Measurements from ENCODE around the gene RIT1. TPM values are rescaled to one million over a fixed set of nuclear protein-coding genes. Genes with fewer than 3 reads are reported as not detected.

RIT1 gene, protein sequence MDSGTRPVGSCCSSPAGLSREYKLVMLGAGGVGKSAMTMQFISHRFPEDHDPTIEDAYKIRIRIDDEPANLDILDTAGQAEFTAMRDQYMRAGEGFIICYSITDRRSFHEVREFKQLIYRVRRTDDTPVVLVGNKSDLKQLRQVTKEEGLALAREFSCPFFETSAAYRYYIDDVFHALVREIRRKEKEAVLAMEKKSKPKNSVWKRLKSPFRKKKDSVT
- 21.9 and 23.0 TPM in 2 replicates for total RNA-seq (2022)
- Bru-seq, nascent RNA = percentile 75 among the genes with signal in this experiment
- BruChase-seq, experiment 1, labeled RNA remaining after a 2-hour chase = percentile 91 among the genes with signal in this experiment
- BruChase-seq, experiment 2, labeled RNA remaining after a 6-hour chase = percentile 80 among the genes with signal in this experiment
- long read RNA-seq, transcript RIT1-202 (6 exons, 3,445 nt) = major isoform, 12 of 18 reads
- long read RNA-seq, partial matches to known transcripts = 0 of 18 reads
- long read RNA-seq, other reads (novel, unspliced or antisense) = 1 of 18 reads

DNA sequence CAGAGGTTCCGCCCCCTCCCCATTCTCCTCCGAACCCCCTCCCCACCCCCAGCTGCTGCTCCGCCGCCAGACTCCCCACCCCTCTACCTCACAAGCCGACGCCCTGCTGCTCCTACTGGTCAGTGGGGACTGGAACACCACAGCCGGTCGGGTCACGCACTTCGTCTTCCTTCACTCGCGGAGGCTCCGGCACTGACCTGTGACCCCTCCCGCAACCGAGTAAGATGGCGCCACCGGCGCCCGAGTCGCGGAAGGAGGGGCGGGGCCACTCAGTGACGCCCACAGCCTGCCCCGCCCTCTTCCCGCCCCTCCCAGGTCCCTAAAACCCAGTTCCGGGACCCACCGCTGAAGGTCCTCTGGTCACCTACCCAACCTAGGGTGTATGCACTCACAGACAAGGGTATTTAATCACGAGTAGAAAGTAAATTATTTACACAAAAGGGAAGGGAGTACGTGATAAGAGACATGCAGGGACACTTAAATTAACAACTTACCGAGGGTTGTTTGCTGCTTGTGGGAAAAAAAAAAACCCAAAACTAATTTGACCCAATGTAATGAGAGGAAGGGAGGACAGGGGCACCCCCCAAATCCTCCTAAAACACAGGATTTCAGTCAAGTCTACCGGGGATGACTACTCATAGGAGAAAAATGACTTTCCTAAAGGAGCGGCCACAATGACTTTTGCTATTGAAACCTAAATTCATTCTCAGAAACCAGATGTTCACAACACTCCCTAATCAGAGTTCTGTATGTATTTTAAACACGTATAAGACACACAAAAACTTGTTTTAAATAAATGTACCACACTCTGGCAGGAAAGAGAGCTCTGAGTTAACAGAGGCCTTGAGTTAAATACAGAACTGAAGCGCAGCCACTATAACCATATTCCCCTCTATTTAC is at the start of gene RIT1:
Gene RIT1 (minus strand): TSS at position 194 of the 900 bp plus-strand sequence. CDS start 588 bp downstream, outside the sequence.
- TF ChIP-seq, protein P1, sequence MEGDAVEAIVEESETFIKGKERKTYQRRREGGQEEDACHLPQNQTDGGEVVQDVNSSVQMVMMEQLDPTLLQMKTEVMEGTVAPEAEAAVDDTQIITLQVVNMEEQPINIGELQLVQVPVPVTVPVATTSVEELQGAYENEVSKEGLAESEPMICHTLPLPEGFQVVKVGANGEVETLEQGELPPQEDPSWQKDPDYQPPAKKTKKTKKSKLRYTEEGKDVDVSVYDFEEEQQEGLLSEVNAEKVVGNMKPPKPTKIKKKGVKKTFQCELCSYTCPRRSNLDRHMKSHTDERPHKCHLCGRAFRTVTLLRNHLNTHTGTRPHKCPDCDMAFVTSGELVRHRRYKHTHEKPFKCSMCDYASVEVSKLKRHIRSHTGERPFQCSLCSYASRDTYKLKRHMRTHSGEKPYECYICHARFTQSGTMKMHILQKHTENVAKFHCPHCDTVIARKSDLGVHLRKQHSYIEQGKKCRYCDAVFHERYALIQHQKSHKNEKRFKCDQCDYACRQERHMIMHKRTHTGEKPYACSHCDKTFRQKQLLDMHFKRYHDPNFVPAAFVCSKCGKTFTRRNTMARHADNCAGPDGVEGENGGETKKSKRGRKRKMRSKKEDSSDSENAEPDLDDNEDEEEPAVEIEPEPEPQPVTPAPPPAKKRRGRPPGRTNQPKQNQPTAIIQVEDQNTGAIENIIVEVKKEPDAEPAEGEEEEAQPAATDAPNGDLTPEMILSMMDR (IDR thresholded peaks at IDR 0.05; ENCODE audit: insufficient read depth in 1 of 2, low read depth in 1 of 2, low read length in 1 of 2, severe bottlenecking in 1 of 2, unreplicated experiment in 1 of 2) = peak in 1 of 2 experiments; percentile 17
- Mint-ChIP-seq H3K27me3 (ENCODE audit: insufficient read depth, unreplicated experiment) (no peaks in the 10 kb centered on the region), H3K36me3 (ENCODE audit: insufficient read depth, unreplicated experiment) (peaks cover 70% of the 10 kb centered on the region), H3K4me3 (ENCODE audit: unreplicated experiment) (peak within 1 kb of the TSS; percentile 89), H3K4me1 (ENCODE audit: low read depth, unreplicated experiment) (peaks cover 15% of the 10 kb centered on the region), H3K27ac (ENCODE audit: unreplicated experiment) (peak within 1 kb of the TSS; percentile 84), H3K9me3 (ENCODE audit: unreplicated experiment) (no peaks in the 10 kb centered on the region)
- H3K36me3 ChIP-seq (ENCODE audit: control insufficient read depth, insufficient read depth, low read length) = peaks cover 6% of the 10 kb centered on the region; the same call in 1 of the 2 replicates
- ChIA-PET POLR2A (no interaction called here), CTCF (interaction anchor here (1.2 kb wide), 1 partner anchor 27 kb away, joined by 5 read pairs; no protein-coding TSS in a partner anchor)
- peak within 1 kb of the TSS; percentile 57 for H3K4me3 ChIP-seq (ENCODE audit: low read depth, low read length)
- no peaks in the 10 kb centered on the region for H3K27me3 ChIP-seq (replicated peaks; ENCODE audit: control insufficient read depth, insufficient read depth, low read length)
- no TSS peak for BruUV-seq (replicated peaks)
- intact Hi-C loops (cut with micrococcal nuclease; ENCODE audit: unreplicated experiment) = loop anchor here (10.0 kb wide), 1 partner anchor 57 kb away; the partner anchor contains the start of genes GON4L and SYT11
- no peaks in the 10 kb centered on the region for H3K9me3 ChIP-seq
- peak; percentile 92 to 93 for DNase-seq
- H3K4me1 ChIP-seq = 0 out of 2 replicates have a peak, but pooled peaks cover 7% of the 10 kb centered on the region

DNA sequence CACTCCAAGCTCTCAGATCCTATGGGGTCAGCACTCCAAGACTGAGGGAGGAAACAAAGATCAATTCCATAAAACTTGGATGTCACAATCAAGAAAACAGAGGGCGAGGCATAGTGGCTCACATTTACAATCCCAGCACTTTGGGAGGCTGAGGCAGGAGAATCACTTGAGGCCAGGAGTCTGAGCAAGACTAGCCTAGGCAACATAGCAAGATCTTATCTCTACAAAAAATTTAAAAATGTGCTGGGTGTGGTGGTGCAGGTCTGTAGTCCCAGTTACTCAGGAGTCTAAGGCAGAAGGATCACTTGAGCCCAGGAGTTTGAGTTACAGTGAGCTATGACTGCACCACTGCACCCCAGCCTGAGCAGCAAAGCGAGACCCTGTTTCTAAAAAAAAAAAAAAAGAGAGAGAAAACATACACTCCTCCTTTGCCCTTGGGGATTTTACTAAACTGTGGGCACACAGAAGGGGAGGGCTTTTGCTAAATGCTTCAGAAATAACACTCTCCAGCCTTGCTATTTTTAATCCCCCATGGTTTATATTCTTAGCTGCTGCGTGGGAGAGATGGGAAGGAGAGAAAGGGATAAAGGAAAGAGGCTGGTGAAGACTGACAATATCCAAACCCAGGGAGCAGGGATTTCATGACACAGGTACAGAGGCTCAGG is 49.1 kb upstream of the RIT1 start:
- CTCF ChIA-PET = interaction anchor here (0.6 kb wide), 1 partner anchor 48 kb away, joined by 3 read pairs; no protein-coding TSS in a partner anchor

More for the DNA sequence above, 49.1 kb upstream of the RIT1 start:
- Histone ChIP-seq H3K9me3 (no peaks in the 10 kb centered on the region), H3K4me1 (no peaks in the 10 kb centered on the region), H3K4me3 (ENCODE audit: low read depth, low read length) (no peak overlapping the region), H3K27me3 (replicated peaks; ENCODE audit: control insufficient read depth, insufficient read depth, low read length) (no peaks in the 10 kb centered on the region), H3K36me3 (ENCODE audit: control insufficient read depth, insufficient read depth, low read length) (peaks cover 6% of the 10 kb centered on the region; the same call in 1 of the 2 replicates)
- BruUV-seq (replicated peaks) = no TSS peak
- POLR2A ChIA-PET = interaction anchor here (0.9 kb wide), 1 partner anchor 18 kb away, joined by 3 read pairs; the partner anchor contains the start of gene ARHGEF2
- Mint-ChIP-seq H3K27ac (ENCODE audit: unreplicated experiment) (peak overlapping the region; percentile 11), H3K4me1 (ENCODE audit: low read depth, unreplicated experiment) (no peaks in the 10 kb centered on the region), H3K4me3 (ENCODE audit: unreplicated experiment) (no peak overlapping the region), H3K9me3 (ENCODE audit: unreplicated experiment) (no peaks in the 10 kb centered on the region), H3K36me3 (ENCODE audit: insufficient read depth, unreplicated experiment) (peaks cover 77% of the 10 kb centered on the region), H3K27me3 (ENCODE audit: insufficient read depth, unreplicated experiment) (no peaks in the 10 kb centered on the region)
- DNase-seq = no peak
- intact Hi-C loops (cut with micrococcal nuclease; ENCODE audit: unreplicated experiment) = no loop called here
- TF ChIP-seq, protein P1 (IDR thresholded peaks at IDR 0.05; ENCODE audit: insufficient read depth in 1 of 2, low read depth in 1 of 2, low read length in 1 of 2, severe bottlenecking in 1 of 2, unreplicated experiment in 1 of 2) = no peak
